GM21423 (cell line): ENCODE results near the gene HDAC4.

Experiments used
- ATAC-seq: cut with Tn5 transposase; IDR thresholded peaks from one replicate; pipeline ENCODE4 v1.9.1; 2021; ENCODE audit warnings: mild to moderate bottlenecking, moderate library complexity; ENCODE audit not compliant: unreplicated experiment

HDAC4 gene

GRCh38 chr2:239329972-239330572 is 70.7 kb downstream of the HDAC4 start:
- ATAC-seq, result no peak

GRCh38 chr2:239329284-239329971 is 71.4 kb downstream of the HDAC4 start:
- no peak for ATAC-seq

- ATAC-seq, result no peak
Observed at GRCh38 chr2:239328351-239329191, 72.2 kb downstream of the HDAC4 start.

- peak; percentile 49 for ATAC-seq
Observed at GRCh38 chr2:239327536-239328350, 73.1 kb downstream of the HDAC4 start.

- peak; percentile 66 for ATAC-seq
Observed at GRCh38 chr2:239326831-239327535, 73.8 kb downstream of the HDAC4 start.

- ATAC-seq, result no peak
Observed at GRCh38 chr2:239324456-239324855, 76.4 kb downstream of the HDAC4 start.

GRCh38 chr2:239323447-239323846 is 77.4 kb downstream of the HDAC4 start:
- no peak for ATAC-seq

- no peak for ATAC-seq
Observed at GRCh38 chr2:239322416-239323086, 78.3 kb downstream of the HDAC4 start.

- ATAC-seq, result no peak
Observed at GRCh38 chr2:239321596-239322415, 79.0 kb downstream of the HDAC4 start.

GRCh38 chr2:239318790-239319661 is 81.8 kb downstream of the HDAC4 start:
- peak; percentile 59 for ATAC-seq

GRCh38 chr2:239318151-239318611 is 82.6 kb downstream of the HDAC4 start:
- no peak for ATAC-seq

GRCh38 chr2:239316562-239317465 is 84.0 kb downstream of the HDAC4 start:
- ATAC-seq, result no peak

GRCh38 chr2:239315308-239315707 is 85.5 kb downstream of the HDAC4 start:
- no peak for ATAC-seq

GRCh38 chr2:239313776-239314175 is 87.0 kb downstream of the HDAC4 start:
- no peak for ATAC-seq

- ATAC-seq, result no peak
Observed at GRCh38 chr2:239312741-239313667, 87.8 kb downstream of the HDAC4 start.

GRCh38 chr2:239312081-239312511 is 88.7 kb downstream of the HDAC4 start:
- ATAC-seq, result no peak
